Measurements from ENCODE around the gene NHSL1.

The NHSL1 gene

GRCh38 chr6:138499303-138500018, at the start of gene NHSL1:
TSS of gene NHSL1 (minus strand) at chr6:138499494. CDS start at chr6:138499290, 204 bp downstream.
- DNase-seq, result no peak

- no peak for DNase-seq
These were observed 47.5 kb upstream of the NHSL1 start for GRCh38 chr6:138546733-138547185.

- DNase-seq, result no peak
These were observed 46.3 kb upstream of the NHSL1 start for GRCh38 chr6:138545621-138545980.

GRCh38 chr6:138544501-138544900, 45.2 kb upstream of the NHSL1 start:
- DNase-seq, result no peak

- DNase-seq, result no peak
These were observed 44.4 kb upstream of the NHSL1 start for GRCh38 chr6:138543657-138544056.

- no peak for DNase-seq
These were observed 42.7 kb upstream of the NHSL1 start for GRCh38 chr6:138541823-138542481.

GRCh38 chr6:138540468-138540867, 41.2 kb upstream of the NHSL1 start:
- no peak for DNase-seq

GRCh38 chr6:138539876-138540275, 40.6 kb upstream of the NHSL1 start:
- no peak for DNase-seq

- DNase-seq, result no peak
These were observed 39.2 kb upstream of the NHSL1 start for GRCh38 chr6:138538390-138539031.

GRCh38 chr6:138537106-138537505, 37.8 kb upstream of the NHSL1 start:
- no peak for DNase-seq

GRCh38 chr6:138535728-138536455, 36.6 kb upstream of the NHSL1 start:
- peak; percentile 35 for DNase-seq

- no peak for DNase-seq
These were observed 34.4 kb upstream of the NHSL1 start for GRCh38 chr6:138533667-138534066.

- no peak for DNase-seq
These were observed 32.1 kb upstream of the NHSL1 start for GRCh38 chr6:138531387-138531786.

GRCh38 chr6:138529478-138529877, 30.2 kb upstream of the NHSL1 start:
- DNase-seq, result no peak

- DNase-seq, result no peak
These were observed 29.7 kb upstream of the NHSL1 start for GRCh38 chr6:138528956-138529355.

GRCh38 chr6:138528137-138528536, 28.8 kb upstream of the NHSL1 start:
- no peak for DNase-seq

- DNase-seq, result peak; percentile 7
These were observed 28.3 kb upstream of the NHSL1 start for GRCh38 chr6:138527411-138528088.

- peak; percentile 15 for DNase-seq
These were observed 27.5 kb upstream of the NHSL1 start for GRCh38 chr6:138526822-138527235.

- no peak for DNase-seq
These were observed 26.1 kb upstream of the NHSL1 start for GRCh38 chr6:138525355-138525754.

- DNase-seq, result no peak
These were observed 25.2 kb upstream of the NHSL1 start for GRCh38 chr6:138524526-138524925.

GRCh38 chr6:138523347-138524210, 24.3 kb upstream of the NHSL1 start:
- DNase-seq, result no peak

GRCh38 chr6:138522611-138523010, 23.3 kb upstream of the NHSL1 start:
- DNase-seq, result no peak

Data from NCI-H1048 (cell line).